H1 (cell line): Measurements from ENCODE around the gene PEX3. TPM values are rescaled to one million over a fixed set of nuclear protein-coding genes. Genes with fewer than 3 reads are reported as not detected.

Experiments used
- CBX8 ChIP-seq: fragments of 300-800, 300-1000 bp; sonication (generic); IDR thresholded peaks from 2 replicates; pipeline ENCODE4 v1.7.1; 2016; ENCODE audit warnings: low read depth, low read length, borderline replicate concordance
- E2F6 ChIP-seq: IDR thresholded peaks from 2 replicates; pipeline ENCODE4 v1.6.1; 2012; ENCODE audit warnings: inconsistent platforms
- EZH2 ChIP-seq: fragments of 200-600 bp; sonication (generic); IDR thresholded peaks from 2 replicates; pipeline ENCODE4 v1.7.1; 2012; ENCODE audit warnings: low read depth, mild to moderate bottlenecking, moderate library complexity, low read length, inconsistent platforms; ENCODE audit not compliant: severe bottlenecking
- NANOG ChIP-seq: IDR thresholded peaks from 2 replicates; pipeline ENCODE4 v1.6.1; 2011; ENCODE audit warnings: low read length, low read depth, mild to moderate bottlenecking, inconsistent platforms; ENCODE audit not compliant: insufficient read depth, poor library complexity, severe bottlenecking
- RFX5 ChIP-seq: IDR thresholded peaks from 2 replicates; pipeline ENCODE4 v1.6.1; 2011; ENCODE audit warnings: low read depth, low read length, improper control_type of control experiment, borderline replicate concordance
- TCF12 ChIP-seq: IDR thresholded peaks from 2 replicates; pipeline ENCODE4 v1.6.1; 2011; ENCODE audit warnings: low read depth, mild to moderate bottlenecking, low read length
- polyA plus RNA-seq, 7 experiments: library from polyadenylated mRNA; depleted of rRNA in 3 of 7; stranded (reverse) in 5 of 7; unstranded in 2 of 7; fragments of >200 nt in 5 of 7; fragments of 200-250 nt in 2 of 7; gene quantifications; 1 replicate in 5 of 7; 2 replicates in 1 of 7; 4 replicates in 1 of 7; pipeline versions ENCODE4 v1.2.1 to v1.2.3, GENCODE V29; 2011 to 2013; ENCODE audit warnings: missing spikeins in 2 of 7, mixed read lengths in 2 of 7
- total RNA-seq: library from RNA; stranded (reverse); fragmentation: NEBNext Ultra II Directional; extraction: Animal tissue kit (Norgen Biotek cat#: 25700); gene quantifications from 2 replicates; pipeline ENCODE4 v1.2.1, GENCODE V29; 2021

PEX3 gene
- total and polyA plus RNA-seq, 2 of the 8 experiments (the other 6 are each of a cell fraction or from before 2014, with no cell fraction given) = 8.0 to 16.8 TPM

- TF ChIP-seq RFX5 = no peak
- TF ChIP-seq CBX8 = no peak
- TF ChIP-seq TCF12 = no peak
- no peak for TF ChIP-seq NANOG
- TF ChIP-seq E2F6 = no peak
- TF ChIP-seq EZH2 = no peak
- TF ChIP-seq, all 59 proteins: peak for 0
Observed at GRCh38 chr6:143485967-143486366, 35.4 kb downstream of the PEX3 start (continued).
